H1 (cell line): ENCODE results near the gene AOPEP. TPM values are rescaled to one million over a fixed set of nuclear protein-coding genes. Genes with fewer than 3 reads are reported as not detected.

ENCODE experiments used
- CTCF ChIA-PET: fragments of 300-600 bp; sonication (Branson Sonifier 250); formaldehyde crosslinking; loops from one replicate; lab custom pipeline; 2021; ENCODE audit not compliant: partially characterized antibody; lab: Charles Lee
- POLR2A ChIA-PET: fragments of 300-600 bp; sonication (Branson Sonifier 250); formaldehyde crosslinking; loops from one replicate; lab custom pipeline; 2021; ENCODE audit warnings: inconsistent platforms; ENCODE audit not compliant: partially characterized antibody; lab: Charles Lee
- DNase-seq, 2 experiments: peaks; one replicate each; pipeline versions ENCODE4 v3.0.0 to v3.0.0-alpha.2; 2010 to 2022; ENCODE audit warnings: low spot score in 2 of 2, low read depth in 1 of 2, mixed read lengths in 1 of 2
- FAIRE-seq: peaks from 2 replicates; lab custom pipeline; 2011; peaks lifted over from hg19 to GRCh38; lab: Jason Lieb, UNC
- H2AFZ ChIP-seq: 2 replicates; pipeline ENCODE4 v1.8.1; 2012; ENCODE audit warnings: low read length, inconsistent platforms
- H2AK5ac ChIP-seq: 2 replicates; pipeline ENCODE4 v1.6.1; 2013; ENCODE audit warnings: low read depth, low read length
- H2BK120ac ChIP-seq: replicated peaks from 2 replicates; pipeline ENCODE3; 2013; ENCODE audit warnings: low read depth, low read length, inconsistent platforms
- H2BK12ac ChIP-seq: 2 replicates; pipeline ENCODE4 v1.6.1; 2013; ENCODE audit warnings: low read depth, low read length
- H2BK15ac ChIP-seq: 2 replicates; pipeline ENCODE4 v1.6.1; 2013; ENCODE audit warnings: low read length
- H2BK20ac ChIP-seq: 2 replicates; pipeline ENCODE4 v1.6.1; 2013; ENCODE audit warnings: low read length
- H2BK5ac ChIP-seq: 2 replicates; pipeline ENCODE4 v1.6.1; 2013; ENCODE audit warnings: low read depth, low read length
- H3K14ac ChIP-seq: 2 replicates; pipeline ENCODE4 v1.6.1; 2013; ENCODE audit warnings: inconsistent platforms; ENCODE audit not compliant: insufficient read length
- H3K18ac ChIP-seq: 2 replicates; pipeline ENCODE4 v1.6.1; 2013; ENCODE audit warnings: low read length; ENCODE audit errors: extremely low read depth
- H3K23ac ChIP-seq: 2 replicates; pipeline ENCODE4 v1.6.1; 2013; ENCODE audit warnings: inconsistent platforms; ENCODE audit not compliant: insufficient read length
- H3K23me2 ChIP-seq: 2 replicates; pipeline ENCODE4 v1.6.1; 2013; ENCODE audit warnings: low read depth, low read length
- H3K27ac ChIP-seq: 2 replicates; pipeline ENCODE4 v1.6.1; 2011; ENCODE audit warnings: low read depth, low read length, inconsistent platforms
- H3K27me3 ChIP-seq, 4 experiments: replicated peaks in 1 of 4; 1 replicate in 1 of 4; 2 replicates in 3 of 4; pipeline versions ENCODE4 v1.6.1 to v1.8.1; 2011 to 2013; ENCODE audit warnings: low read length in 3 of 4, mild to moderate bottlenecking in 3 of 4, inconsistent platforms in 2 of 4, mixed read lengths in 2 of 4, moderate library complexity in 1 of 4; ENCODE audit not compliant: control insufficient read depth in 3 of 4, insufficient read depth in 3 of 4; ENCODE audit errors: extremely low read depth in 1 of 4
- H3K36me3 ChIP-seq, 4 experiments: 2 replicates each; pipeline versions ENCODE4 v1.6.1 to v1.8.1; 2011 to 2013; ENCODE audit warnings: mild to moderate bottlenecking in 4 of 4, low read length in 3 of 4, moderate library complexity in 2 of 4, control low read depth in 1 of 4, inconsistent platforms in 1 of 4; ENCODE audit not compliant: insufficient read depth in 4 of 4, control insufficient read depth in 2 of 4
- H3K4ac ChIP-seq: replicated peaks from 2 replicates; pipeline ENCODE3; 2013; ENCODE audit warnings: low read length, low read depth, mixed read lengths, inconsistent platforms; ENCODE audit not compliant: insufficient read length
- H3K4me1 ChIP-seq, 4 experiments: replicated peaks in 1 of 4; 1 replicate in 1 of 4; 2 replicates in 3 of 4; pipeline versions ENCODE4 v1.6.1 to v1.8.1; 2011 to 2013; ENCODE audit warnings: low read length in 3 of 4, inconsistent platforms in 2 of 4, mixed read lengths in 1 of 4; ENCODE audit not compliant: insufficient read depth in 4 of 4, control insufficient read depth in 3 of 4
- H3K4me2 ChIP-seq, 2 experiments: 2 replicates each; pipeline versions ENCODE4 v1.6.1 to v1.8.1; 2011 to 2013; ENCODE audit warnings: low read depth in 2 of 2, low read length in 2 of 2, control low read depth in 1 of 2, inconsistent platforms in 1 of 2, mild to moderate bottlenecking in 1 of 2; ENCODE audit not compliant: insufficient read depth in 1 of 2
- H3K4me3 ChIP-seq, 4 experiments: fragments of 200-600, 300-600 bp in 1 of 4; sonication (generic), shearing (Covaris generic), sonication (Bioruptor Twin) in 1 of 4; 2 replicates each; pipeline versions ENCODE4 v1.5.1 to v1.8.1; 2011 to 2016; ENCODE audit warnings: low read length in 4 of 4, low read depth in 3 of 4, control low read depth in 2 of 4, inconsistent platforms in 2 of 4, mild to moderate bottlenecking in 2 of 4, mixed read lengths in 1 of 4, moderate library complexity in 1 of 4; ENCODE audit not compliant: insufficient read depth in 2 of 4; ENCODE audit errors: extremely low read depth in 1 of 4
- H3K56ac ChIP-seq: replicated peaks from 2 replicates; pipeline ENCODE3; 2013; ENCODE audit warnings: low read depth, mild to moderate bottlenecking, mixed read lengths, low read length, inconsistent platforms; ENCODE audit not compliant: insufficient read length
- H3K79me1 ChIP-seq: 2 replicates; pipeline ENCODE4 v1.6.1; 2013; ENCODE audit warnings: low read depth, low read length, control low read depth
- H3K79me2 ChIP-seq, 2 experiments: 2 replicates each; pipeline versions ENCODE4 v1.6.1 to v1.8.1; 2012 to 2013; ENCODE audit warnings: low read length in 2 of 2, mild to moderate bottlenecking in 2 of 2, inconsistent platforms in 1 of 2; ENCODE audit not compliant: insufficient read depth in 2 of 2, control insufficient read depth in 1 of 2
- H3K9ac ChIP-seq, 4 experiments: replicated peaks in 1 of 4; 1 replicate in 1 of 4; 2 replicates in 3 of 4; pipeline versions ENCODE4 v1.6.1 to v1.8.1; 2011 to 2013; ENCODE audit warnings: low read depth in 3 of 4, low read length in 3 of 4, control low read depth in 2 of 4, mild to moderate bottlenecking in 2 of 4, moderate library complexity in 2 of 4, inconsistent platforms in 1 of 4; ENCODE audit errors: extremely low read depth in 1 of 4
- H3K9me3 ChIP-seq, 2 experiments: 2 replicates each; pipeline versions ENCODE4 v1.6.1 to v1.8.1; 2012 to 2013; ENCODE audit warnings: mild to moderate bottlenecking in 2 of 2, moderate library complexity in 2 of 2, control low read depth in 1 of 2, inconsistent platforms in 1 of 2, low read depth in 1 of 2, low read length in 1 of 2, mixed read lengths in 1 of 2; ENCODE audit not compliant: insufficient read depth in 2 of 2
- H4K20me1 ChIP-seq, 2 experiments: replicated peaks in 1 of 2; 2 replicates each; pipeline versions ENCODE3 to v1.8.1; 2011 to 2013; ENCODE audit warnings: inconsistent platforms in 2 of 2, low read length in 2 of 2, mild to moderate bottlenecking in 1 of 2; ENCODE audit not compliant: insufficient read depth in 2 of 2, control insufficient read depth in 1 of 2
- H4K5ac ChIP-seq: 2 replicates; pipeline ENCODE4 v1.6.1; 2013; ENCODE audit warnings: low read length, low read depth, mixed read lengths, inconsistent platforms; ENCODE audit not compliant: insufficient read length
- H4K8ac ChIP-seq: 2 replicates; pipeline ENCODE4 v1.8.0; 2013; ENCODE audit warnings: mild to moderate bottlenecking, moderate library complexity, low read length, inconsistent platforms; ENCODE audit not compliant: insufficient read depth; ENCODE audit errors: extremely low read depth
- H4K91ac ChIP-seq: replicated peaks from 2 replicates; pipeline ENCODE3; 2013; ENCODE audit warnings: low read length, mixed read lengths, inconsistent platforms; ENCODE audit not compliant: insufficient read length
- KDM4A ChIP-seq: IDR thresholded peaks from one replicate; pipeline ENCODE4 v1.7.1; 2012; ENCODE audit warnings: low read depth, mild to moderate bottlenecking, moderate library complexity, low read length, inconsistent platforms; ENCODE audit not compliant: severe bottlenecking
- POU5F1 ChIP-seq: IDR thresholded peaks from 2 replicates; pipeline ENCODE4 v1.6.1; 2011; ENCODE audit warnings: low read depth, mild to moderate bottlenecking, low read length, moderate library complexity
- RNF2 ChIP-seq: fragments of 200-900, 300-1000 bp; sonication (generic); IDR thresholded peaks from 2 replicates; pipeline ENCODE4 v1.7.1; 2016; ENCODE audit warnings: borderline replicate concordance, low read depth, mild to moderate bottlenecking, antibody characterized with exemption, low read length; ENCODE audit not compliant: poor library complexity, severe bottlenecking; ENCODE audit errors: missing control alignments
- SP1 ChIP-seq: IDR thresholded peaks from 2 replicates; pipeline ENCODE4 v1.6.1; 2011; ENCODE audit warnings: low read depth, low read length
- WGBS, 2 experiments: shearing (Covaris generic) in 1 of 2; methylation state at CpG; one replicate each; pipeline versions ENCODE4 v1.1.6 to v1.1.7; 2013 to 2015; ENCODE audit warnings: low lambda C conversion rate in 2 of 2, mixed read lengths in 2 of 2, inconsistent platforms in 1 of 2, low coverage in 1 of 2, missing lambda C conversion rate in 1 of 2; ENCODE audit not compliant: insufficient replicate concordance in 2 of 2, insufficient coverage in 1 of 2, insufficient read length in 1 of 2; ENCODE audit errors: extremely low coverage in 1 of 2, missing lambda C conversion rate in 1 of 2; 5-methylcytosine and 5-hydroxymethylcytosine counted together
- polyA plus RNA-seq, 7 experiments: library from polyadenylated mRNA; depleted of rRNA in 3 of 7; stranded (reverse) in 5 of 7; unstranded in 2 of 7; fragments of >200 nt in 5 of 7; fragments of 200-250 nt in 2 of 7; gene quantifications; 1 replicate in 5 of 7; 2 replicates in 1 of 7; 4 replicates in 1 of 7; pipeline versions ENCODE4 v1.2.1 to v1.2.3, GENCODE V29; 2011 to 2013; ENCODE audit warnings: missing spikeins in 2 of 7, mixed read lengths in 2 of 7
- total RNA-seq: library from RNA; stranded (reverse); fragmentation: NEBNext Ultra II Directional; extraction: Animal tissue kit (Norgen Biotek cat#: 25700); gene quantifications from 2 replicates; pipeline ENCODE4 v1.2.1, GENCODE V29; 2021

AOPEP gene
- total and polyA plus RNA-seq, 2 of the 8 experiments (the other 6 are each of a cell fraction or from before 2014, with no cell fraction given): 6.1 to 14.3 TPM

- no peak overlapping the region for H4K8ac ChIP-seq
Measured at GRCh38 chr9:94805051-94805489, 78.6 kb downstream of the AOPEP start.

More at GRCh38 chr9:94805051-94805489, 78.6 kb downstream of the AOPEP start:
- Histone ChIP-seq H4K5ac (no peak overlapping the region), H3K27ac (no peak overlapping the region), H3K23ac (no peak overlapping the region), H3K23me2 (no peaks in the 10 kb centered on the region), H3K36me3 (peaks cover 0 to 6% (median 0%) of the 10 kb centered on the region in 4 experiments; a peak in 1 of 8 replicates), H3K4me3 (no peak overlapping the region), H2BK20ac (no peak overlapping the region), H2BK5ac (no peak overlapping the region), H3K56ac (no peak overlapping the region), H3K4me2 (no peak overlapping the region), H3K14ac (no peak overlapping the region), H4K20me1 (peaks cover 0 to 3% of the 10 kb centered on the region in 2 experiments), H3K9me3 (no peaks in the 10 kb centered on the region), H3K4ac (no peak overlapping the region), H3K79me1 (no peaks in the 10 kb centered on the region; the same call in 1 of the 2 replicates), H4K91ac (no peak overlapping the region), H2BK120ac (no peak overlapping the region), H2BK12ac (no peak overlapping the region), H2BK15ac (no peak overlapping the region), H2AFZ (no peak overlapping the region), H3K79me2 (no peaks in the 10 kb centered on the region), H3K27me3 (no peaks in the 10 kb centered on the region), H3K4me1 (no peaks in the 10 kb centered on the region), H3K18ac (no peak overlapping the region), H3K9ac (no peak overlapping the region), H2AK5ac (no peak overlapping the region)
- TF ChIP-seq SP1: no peak
- TF ChIP-seq RNF2: no peak
- no peak for TF ChIP-seq POU5F1
- TF ChIP-seq KDM4A: no peak
- POLR2A ChIA-PET: no interaction called here
- CTCF ChIA-PET: interaction anchor here (0.6 to 1.0 kb wide), 3 partner anchors 15 to 256 kb away, joined by 3 to 5 read pairs (median 3); no protein-coding TSS in a partner anchor
- no peak for FAIRE-seq
- WGBS, 2 experiments: 80% methylated on average over 8 of the region's 8 CpGs; no CpG with 5 or more reads in 1 of the 2 experiments
- DNase-seq: no peak
